ENCODE measurements around the gene CLCN2.
A peak's percentile ranks its signal among the peaks of the same experiment; 100 is the strongest.

Gene CLCN2

GRCh38 chr3:184361532-184361931, at the start of gene CLCN2, which contains the start of gene POLR2H:
TSS of gene CLCN2 (minus strand) at chr3:184361605. CDS start at chr3:184361479, 126 bp downstream.
TSS of gene POLR2H (plus strand) at chr3:184361710. CDS start at chr3:184363493, 1,783 bp downstream.
- TF ChIP-seq CTCF (IDR thresholded peaks at IDR 0.05; ENCODE audit: low read depth, low read length, missing control alignments), result no peak
- in situ Hi-C loops (cut with HindIII; ENCODE audit: low sequenced_read_pairs), result no loop called here
- peak within 1 kb of the TSS; percentile 76 for H3K4me3 ChIP-seq (ENCODE audit: low read depth, low read length)
- no peak for DNase-seq (ENCODE audit: low read depth)

GRCh38 chr3:184409946-184410500, 48.6 kb upstream of the CLCN2 start:
- DNase-seq (ENCODE audit: low read depth), result no peak
- no peak overlapping the region for H3K4me3 ChIP-seq (ENCODE audit: low read depth, low read length)
- no peak for TF ChIP-seq CTCF (IDR thresholded peaks at IDR 0.05; ENCODE audit: low read depth, low read length, missing control alignments)
- in situ Hi-C loops (cut with HindIII; ENCODE audit: low sequenced_read_pairs), result no loop called here

- no peak for DNase-seq (ENCODE audit: low read depth)
- in situ Hi-C loops (cut with HindIII; ENCODE audit: low sequenced_read_pairs), result no loop called here
- H3K4me3 ChIP-seq (ENCODE audit: low read depth, low read length), result no peak overlapping the region
- no peak for TF ChIP-seq CTCF (IDR thresholded peaks at IDR 0.05; ENCODE audit: low read depth, low read length, missing control alignments)
Observed at GRCh38 chr3:184409331-184409926, 48.0 kb upstream of the CLCN2 start.

GRCh38 chr3:184405075-184406030, 43.9 kb upstream of the CLCN2 start:
- in situ Hi-C loops (cut with HindIII; ENCODE audit: low sequenced_read_pairs), result no loop called here
- no peak for DNase-seq (ENCODE audit: low read depth)
- H3K4me3 ChIP-seq (ENCODE audit: low read depth, low read length), result no peak overlapping the region
- TF ChIP-seq CTCF (IDR thresholded peaks at IDR 0.05; ENCODE audit: low read depth, low read length, missing control alignments), result no peak

- no peak overlapping the region for H3K4me3 ChIP-seq (ENCODE audit: low read depth, low read length)
- in situ Hi-C loops (cut with HindIII; ENCODE audit: low sequenced_read_pairs), result no loop called here
- no peak for TF ChIP-seq CTCF (IDR thresholded peaks at IDR 0.05; ENCODE audit: low read depth, low read length, missing control alignments)
- DNase-seq (ENCODE audit: low read depth), result peak; percentile 92
Observed at GRCh38 chr3:184399410-184399809, 38.0 kb upstream of the CLCN2 start.

GRCh38 chr3:184395320-184395660, 33.9 kb upstream of the CLCN2 start:
- no peak for TF ChIP-seq CTCF (IDR thresholded peaks at IDR 0.05; ENCODE audit: low read depth, low read length, missing control alignments)
- DNase-seq (ENCODE audit: low read depth), result no peak
- in situ Hi-C loops (cut with HindIII; ENCODE audit: low sequenced_read_pairs), result no loop called here
- no peak overlapping the region for H3K4me3 ChIP-seq (ENCODE audit: low read depth, low read length)
